Spinal cord (tissue), 10 donors: Measurements from ENCODE around the gene LCOR. TPM values are rescaled to one million over a fixed set of nuclear protein-coding genes. Genes with fewer than 3 reads are reported as not detected.

ENCODE experiments used
- DNase-seq, 6 donors: peaks; one replicate each; pipeline versions ENCODE4 v3.0.0 to v3.0.0-alpha.2; 2013 to 2015; ENCODE audit warnings: low spot score in 6 of 6, low read depth in 4 of 6
- H3K27ac ChIP-seq: one replicate; pipeline ENCODE4 v1.5.1; 2013; ENCODE audit warnings: low read depth, low read length, control low read depth
- H3K27me3 ChIP-seq: one replicate; pipeline ENCODE4 v1.6.1; 2013; ENCODE audit warnings: low read length; ENCODE audit not compliant: control insufficient read depth, insufficient read depth
- H3K36me3 ChIP-seq: one replicate; pipeline ENCODE4 v1.6.1; 2013; ENCODE audit warnings: low read length; ENCODE audit not compliant: control insufficient read depth, insufficient read depth
- H3K4me1 ChIP-seq: one replicate; pipeline ENCODE4 v1.6.1; 2013; ENCODE audit warnings: low read length; ENCODE audit not compliant: control insufficient read depth, insufficient read depth
- H3K4me3 ChIP-seq: one replicate; pipeline ENCODE4 v1.5.1; 2013; ENCODE audit warnings: low read depth, low read length, control low read depth
- H3K9me3 ChIP-seq: one replicate; pipeline ENCODE4 v1.6.1; 2013; ENCODE audit warnings: low read length; ENCODE audit not compliant: control insufficient read depth, insufficient read depth
- WGBS: methylation state at CpG from one replicate; pipeline ENCODE4 v1.1.5; 2013; ENCODE audit warnings: missing lambda C conversion rate; ENCODE audit not compliant: insufficient coverage; 5-methylcytosine and 5-hydroxymethylcytosine counted together
- polyA plus RNA-seq, 2 donors: library from polyadenylated mRNA; unstranded; fragments of 120-200 nt; gene quantifications; one replicate each; pipeline ENCODE4 v1.2.1, GENCODE V29; 2013; ENCODE audit not compliant: insufficient read length in 2 of 2
- total RNA-seq, 2 donors: library from RNA; depleted of rRNA in 1 of 2; stranded (reverse); fragments of 120-200 nt in 1 of 2; fragments of >200 nt in 1 of 2; gene quantifications; one replicate each; pipeline versions ENCODE4 v1.2.3 to v1.2.4, GENCODE V29; 2013 to 2014
- donor health status: healthy.

The LCOR gene
- total and polyA plus RNA-seq, 4 donors = 12.6 to 59.8 (median 22.0) TPM

DNA sequence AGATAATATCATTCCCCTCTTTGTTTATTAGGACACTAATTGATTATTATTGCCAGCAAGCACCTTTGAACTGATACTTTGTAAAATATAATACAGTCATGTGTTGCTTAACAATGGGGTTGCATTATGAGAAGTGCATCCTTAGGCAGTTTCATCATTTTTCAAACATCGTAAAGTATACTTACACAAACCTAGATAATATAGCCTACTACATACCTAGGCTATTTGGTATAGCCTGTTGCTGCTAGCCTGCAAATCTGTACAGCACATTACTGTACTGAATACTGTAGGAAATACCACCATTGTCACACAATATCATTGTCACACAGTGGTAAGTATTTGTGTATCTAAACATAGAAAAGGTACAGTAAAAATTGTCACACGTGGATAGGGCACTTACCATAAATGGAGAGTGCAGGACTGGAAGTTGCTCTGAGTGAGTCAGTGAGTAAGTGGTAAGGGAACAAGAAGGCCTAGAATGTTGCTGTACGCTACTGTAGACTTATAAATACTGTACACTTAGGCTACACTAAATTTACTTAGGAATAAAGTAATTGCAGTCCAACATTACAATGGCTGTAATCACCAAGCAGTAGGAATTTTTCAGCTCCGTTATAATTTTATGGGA is 70.7 kb downstream of the LCOR start:
- WGBS = 88% methylated on average over 1 of the region's 4 CpGs
- no peaks in the 10 kb centered on the region for H3K36me3 ChIP-seq
- peaks cover 2% of the 10 kb centered on the region for H3K9me3 ChIP-seq
- no peaks in the 10 kb centered on the region for H3K4me1 ChIP-seq
- H3K4me3 ChIP-seq = no peak overlapping the region
- no peak for DNase-seq
- H3K27me3 ChIP-seq = no peaks in the 10 kb centered on the region
- no peak overlapping the region for H3K27ac ChIP-seq

DNA sequence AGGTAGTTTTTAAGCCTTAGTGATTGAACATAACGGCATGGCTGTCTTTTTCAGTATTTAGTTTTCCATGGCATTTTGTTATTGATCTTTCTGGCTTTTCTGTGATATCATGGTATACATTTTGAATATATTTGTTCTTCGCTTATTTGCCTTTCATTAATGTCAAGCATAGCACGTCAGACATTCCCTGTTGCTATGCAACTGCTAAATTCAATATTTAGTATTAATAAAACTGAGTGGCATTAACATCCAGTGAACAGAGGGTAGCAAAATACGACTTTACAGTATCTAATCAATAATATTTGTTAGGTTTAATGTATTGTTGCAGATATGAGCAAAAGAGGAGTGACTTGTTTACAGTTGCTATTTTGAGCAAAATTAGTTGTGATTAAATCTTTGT is 72.5 kb downstream of the LCOR start:
- Histone ChIP-seq H3K4me1 (no peaks in the 10 kb centered on the region), H3K36me3 (no peaks in the 10 kb centered on the region), H3K9me3 (peaks cover 2% of the 10 kb centered on the region), H3K27me3 (no peaks in the 10 kb centered on the region), H3K4me3 (no peak overlapping the region), H3K27ac (no peak overlapping the region)
- no peak for DNase-seq
- WGBS = no CpG with 5 or more reads among the region's 4 CpGs

DNA sequence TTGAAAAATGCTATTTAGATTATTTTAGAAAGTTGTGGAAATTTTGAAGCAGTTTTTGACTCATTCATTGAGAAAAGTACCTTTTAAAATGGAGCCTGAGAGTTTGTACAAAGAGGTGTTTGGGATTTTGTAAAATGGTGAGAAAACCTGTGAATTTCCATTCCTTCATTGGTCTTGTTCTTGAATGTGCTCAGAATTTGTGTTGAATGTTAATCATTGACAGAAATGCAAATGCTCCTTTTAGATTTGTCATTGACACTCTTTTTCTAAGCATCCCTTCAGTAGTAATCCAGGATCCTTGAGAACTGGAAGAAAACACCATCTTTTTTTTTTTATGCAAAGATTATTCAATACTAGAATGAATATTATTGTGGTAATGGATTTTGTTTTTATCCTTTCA is 74.8 kb downstream of the LCOR start:
- H3K4me3 ChIP-seq = no peak overlapping the region
- no peaks in the 10 kb centered on the region for H3K4me1 ChIP-seq

GRCh38 chr10:96910488-96911395 is 78.6 kb downstream of the LCOR start:
- H3K36me3 ChIP-seq = peaks cover 11% of the 10 kb centered on the region
- no peak overlapping the region for H3K4me3 ChIP-seq
- H3K9me3 ChIP-seq = no peaks in the 10 kb centered on the region
- no peaks in the 10 kb centered on the region for H3K27me3 ChIP-seq
- WGBS = 87% methylated on average over 5 of the region's 13 CpGs
- peak in 2 of 6 donors; percentile 25 to 47 for DNase-seq
- no peaks in the 10 kb centered on the region for H3K4me1 ChIP-seq
- no peak overlapping the region for H3K27ac ChIP-seq

More for the DNA sequence above, 74.8 kb downstream of the LCOR start:
- no peak overlapping the region for H3K27ac ChIP-seq
- no peak for DNase-seq
- H3K27me3 ChIP-seq = no peaks in the 10 kb centered on the region
- no peaks in the 10 kb centered on the region for H3K36me3 ChIP-seq
- peaks cover under 1% of the 10 kb centered on the region for H3K9me3 ChIP-seq

GRCh38 chr10:96912405-96912804 is 80.3 kb downstream of the LCOR start:
- DNase-seq = no peak
- 60% methylated on average over 1 of the region's 3 CpGs for WGBS

DNA sequence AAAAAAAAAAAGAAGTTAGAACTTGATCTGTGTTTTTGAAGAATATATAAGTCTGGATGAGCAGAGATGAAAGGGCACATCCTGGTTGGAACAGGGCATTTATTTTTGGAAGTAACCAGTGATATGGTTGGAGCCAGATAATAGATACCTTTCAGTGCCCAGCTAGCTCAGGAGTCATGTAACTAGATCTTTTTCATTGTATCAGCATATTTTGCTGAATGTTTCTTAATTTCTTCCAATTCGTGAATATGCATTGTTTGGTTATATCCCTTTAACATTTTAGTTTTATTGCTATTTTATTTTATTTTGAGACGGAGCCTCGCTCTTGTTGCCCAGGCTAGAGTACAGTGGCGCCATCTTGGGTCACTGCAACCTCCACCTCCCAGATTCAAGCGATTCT is 81.8 kb downstream of the LCOR start:
- H3K4me3 ChIP-seq = no peak overlapping the region
- no CpG with 5 or more reads among the region's 5 CpGs for WGBS

More at GRCh38 chr10:96912405-96912804, 80.3 kb downstream of the LCOR start:
- H3K9me3 ChIP-seq = no peaks in the 10 kb centered on the region
- H3K4me1 ChIP-seq = no peaks in the 10 kb centered on the region
- no peaks in the 10 kb centered on the region for H3K27me3 ChIP-seq
- H3K36me3 ChIP-seq = peaks cover 15% of the 10 kb centered on the region
- H3K4me3 ChIP-seq = no peak overlapping the region
- no peak overlapping the region for H3K27ac ChIP-seq

DNA sequence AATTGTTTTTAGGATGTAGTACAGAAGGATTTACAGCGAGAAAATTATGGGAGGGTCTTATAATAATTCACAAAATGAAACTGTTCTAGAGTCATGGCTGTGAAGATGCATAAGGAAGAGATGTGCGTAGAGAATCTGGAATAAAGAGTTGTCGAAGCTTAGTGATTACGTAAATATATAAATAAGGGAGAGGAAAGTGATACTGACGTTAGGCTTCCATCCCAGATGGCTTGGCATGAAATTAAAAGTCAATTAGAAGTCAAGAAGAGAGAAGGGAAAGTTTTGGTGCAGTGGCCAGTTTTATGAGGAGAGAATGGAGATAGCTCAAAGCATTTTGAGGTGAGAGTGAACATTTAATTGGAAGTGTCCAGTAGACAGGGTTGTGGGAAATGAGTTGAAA is 85.5 kb downstream of the LCOR start:
- Histone ChIP-seq H3K27me3 (no peaks in the 10 kb centered on the region), H3K36me3 (peaks cover 20% of the 10 kb centered on the region), H3K27ac (no peak overlapping the region), H3K4me1 (no peaks in the 10 kb centered on the region), H3K9me3 (no peaks in the 10 kb centered on the region), H3K4me3 (no peak overlapping the region)
- no peak for DNase-seq
- 91% methylated on average over 5 of the region's 5 CpGs for WGBS

More for the DNA sequence above, 81.8 kb downstream of the LCOR start:
- Histone ChIP-seq H3K9me3 (no peaks in the 10 kb centered on the region), H3K36me3 (peaks cover 15% of the 10 kb centered on the region), H3K27me3 (no peaks in the 10 kb centered on the region), H3K27ac (no peak overlapping the region), H3K4me1 (no peaks in the 10 kb centered on the region)
- DNase-seq = no peak

GRCh38 chr10:96918214-96919002 is 86.3 kb downstream of the LCOR start:
- Histone ChIP-seq H3K36me3 (peaks cover 20% of the 10 kb centered on the region), H3K27ac (no peak overlapping the region), H3K4me1 (no peaks in the 10 kb centered on the region), H3K9me3 (no peaks in the 10 kb centered on the region), H3K27me3 (no peaks in the 10 kb centered on the region), H3K4me3 (no peak overlapping the region)
- WGBS = 25% methylated on average over 2 of the region's 5 CpGs
- no peak for DNase-seq

DNA sequence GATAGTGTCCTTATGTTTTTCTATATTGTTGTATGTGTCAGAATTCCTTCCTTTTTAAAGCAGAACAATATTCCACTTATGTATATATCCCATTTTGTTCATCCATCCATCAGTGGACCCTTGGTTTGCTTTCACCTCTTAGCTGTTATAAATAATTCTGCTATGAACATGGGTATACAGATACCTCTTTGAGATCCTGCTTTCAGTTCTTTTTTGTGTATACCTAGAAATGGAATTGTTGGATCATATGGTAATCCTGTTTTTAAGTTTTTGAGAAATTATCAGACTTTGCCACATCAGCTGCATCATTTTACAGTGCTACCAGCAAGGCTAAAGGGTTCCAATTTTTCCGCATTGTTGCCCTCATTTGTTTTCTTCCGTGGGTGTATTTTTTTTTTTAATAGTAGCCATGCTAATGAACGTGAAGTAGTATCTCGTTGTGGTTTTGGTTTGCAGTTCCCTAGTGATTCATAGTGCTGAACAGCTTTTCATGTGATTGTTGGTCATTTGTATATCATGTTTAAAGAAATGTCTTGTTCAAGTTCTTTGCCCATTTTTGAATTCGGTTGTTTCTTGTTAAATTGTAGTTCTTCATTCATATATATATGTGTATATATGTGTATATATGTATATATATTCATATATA is 87.8 kb downstream of the LCOR start:
- Histone ChIP-seq H3K9me3 (no peaks in the 10 kb centered on the region), H3K4me1 (no peaks in the 10 kb centered on the region), H3K27me3 (no peaks in the 10 kb centered on the region), H3K27ac (no peak overlapping the region), H3K36me3 (peaks cover 14% of the 10 kb centered on the region), H3K4me3 (no peak overlapping the region)
- WGBS = 96% methylated on average over 4 of the region's 5 CpGs
- DNase-seq = no peak
